Measurements from ENCODE around the gene TYW3. TPM values are rescaled to one million over a fixed set of nuclear protein-coding genes. Genes with fewer than 3 reads are reported as not detected.

Gene TYW3
- total and polyA plus RNA-seq, 2 of the 4 experiments (the other 2 are of a cell fraction) = 9.3 to 16.5 TPM

DNA sequence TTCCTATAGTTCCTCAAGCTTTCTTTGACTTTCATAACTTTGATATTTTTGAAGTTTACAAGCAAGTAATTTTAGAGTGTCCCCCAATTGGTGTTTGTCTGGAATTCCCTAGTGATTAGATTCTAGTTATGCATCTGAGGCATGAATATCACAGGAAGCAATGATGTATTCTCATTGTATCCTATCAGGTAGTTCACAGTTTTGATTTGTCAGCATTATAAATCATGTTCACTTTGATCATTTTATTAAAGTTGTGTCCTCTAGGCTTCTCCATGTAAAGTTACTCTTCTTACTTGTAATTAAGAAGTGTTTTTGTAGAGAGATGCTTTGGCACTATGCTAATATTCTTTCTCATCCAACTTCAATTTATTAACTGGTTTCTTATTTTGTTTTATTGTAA, 53.0 kb downstream of the TYW3 start:
- Histone ChIP-seq H2BK20ac (ENCODE audit: low read depth, low read length) (no peak overlapping the region), H3K79me1 (ENCODE audit: low read depth in 1 of 2, low read length in 2 of 2) (no peaks in the 10 kb centered on the region), H4K20me1 (ENCODE audit: insufficient read depth, low read length) (no peaks in the 10 kb centered on the region), H3K14ac (replicated peaks; ENCODE audit: low read depth, low read length) (no peak overlapping the region), H2AK9ac (replicated peaks; ENCODE audit: low read depth, low read length, poor library complexity) (no peak overlapping the region), H3K56ac (ENCODE audit: extremely low read depth, insufficient read depth, low read length) (no peak overlapping the region), H3K4me2 (ENCODE audit: low read depth, low read length) (no peak overlapping the region), H2BK5ac (ENCODE audit: low read depth, low read length, poor library complexity, severe bottlenecking) (no peak overlapping the region), H3K4me3 (ENCODE audit: insufficient read depth, low read depth, low read length) (no peak overlapping the region), H3K4ac (ENCODE audit: low read depth, low read length) (no peak overlapping the region), H4K91ac (ENCODE audit: insufficient read depth, low read depth, low read length) (no peak overlapping the region), H2AFZ (replicated peaks; ENCODE audit: low read length, poor library complexity) (no peak overlapping the region), H4K8ac (ENCODE audit: low read depth in 2 of 2, low read length in 2 of 2) (no peak overlapping the region), H3K18ac (ENCODE audit: low read depth, low read length) (no peak overlapping the region), H3K9me3 (ENCODE audit: control insufficient read depth, insufficient read depth, low read length) (no peaks in the 10 kb centered on the region), H2BK15ac (ENCODE audit: low read depth, low read length) (no peak overlapping the region), H3K4me1 (ENCODE audit: control insufficient read depth, insufficient read depth, low read length) (no peaks in the 10 kb centered on the region), H3K36me3 (ENCODE audit: control insufficient read depth, insufficient read depth, low read length) (no peaks in the 10 kb centered on the region), H3K23ac (ENCODE audit: low read depth, low read length) (no peak overlapping the region), H3K27me3 (ENCODE audit: control insufficient read depth, insufficient read depth, low read length) (no peaks in the 10 kb centered on the region; the same call in 1 of the 2 replicates), H3K9me1 (ENCODE audit: insufficient read depth, low read length) (no peaks in the 10 kb centered on the region), H2BK120ac (ENCODE audit: low read depth, low read length) (no peak overlapping the region), H3K27ac (ENCODE audit: insufficient read depth, low read length) (no peak overlapping the region), H3K9ac (ENCODE audit: low read depth, low read length) (no peak overlapping the region), H2AK5ac (ENCODE audit: low read depth, low read length) (no peak overlapping the region), H4K5ac (ENCODE audit: low read depth, low read length) (no peak overlapping the region)
- intact Hi-C loops (cut with micrococcal nuclease) (no loop called here), in situ Hi-C loops (cut with MboI; ENCODE audit: low sequenced_read_pairs) (no loop called here), dilution Hi-C loops (cut with HindIII; ENCODE audit: low sequenced_read_pairs, unreplicated experiment) (no loop called here)
- DNase-seq (no peak), ATAC-seq (ENCODE audit: low read depth) (no peak)
- POLR2A ChIA-PET (ENCODE audit: unreplicated experiment) = no interaction called here
- TF ChIP-seq MAFK (IDR thresholded peaks at IDR 0.05; ENCODE audit: low read depth, low read length) (peak; percentile 50; the same call in 1 of the 2 replicates), RFX5 (IDR thresholded peaks at IDR 0.05; ENCODE audit: low read depth, low read length) (no peak), CEBPB (IDR thresholded peaks at IDR 0.05; ENCODE audit: low read depth, low read length) (no peak)
- CTCF ChIA-PET = interaction anchor here (0.6 to 1.1 kb wide), 2 partner anchors 81 to 138 kb away, joined by 3 read pairs; no protein-coding TSS in a partner anchor
- BruUV-seq (replicated peaks) = no TSS peak

Data from IMR-90 (cell line).